Prostate gland (tissue), 2 donors: ENCODE results near the gene CNEP1R1.

Source experiments
- POLR2A ChIP-seq: fragments of 450-650 bp; IDR thresholded peaks from one replicate; pipeline ENCODE4 v1.6.1; 2016; ENCODE audit warnings: antibody characterized with exemption, mild to moderate bottlenecking
- TF ChIP-seq, protein P1 (sequence below), 4 experiments: fragments of 200-600 bp in 2 of 4; fragments of 450-650 bp in 2 of 4; sonication (generic) in 2 of 4; IDR thresholded peaks; 1 replicate in 3 of 4; 2 replicates in 1 of 4; pipeline ENCODE4 v1.5.1; 2016 to 2019; ENCODE audit warnings: antibody characterized with exemption in 4 of 4, mild to moderate bottlenecking in 2 of 4, moderate library complexity in 2 of 4

DNA sequence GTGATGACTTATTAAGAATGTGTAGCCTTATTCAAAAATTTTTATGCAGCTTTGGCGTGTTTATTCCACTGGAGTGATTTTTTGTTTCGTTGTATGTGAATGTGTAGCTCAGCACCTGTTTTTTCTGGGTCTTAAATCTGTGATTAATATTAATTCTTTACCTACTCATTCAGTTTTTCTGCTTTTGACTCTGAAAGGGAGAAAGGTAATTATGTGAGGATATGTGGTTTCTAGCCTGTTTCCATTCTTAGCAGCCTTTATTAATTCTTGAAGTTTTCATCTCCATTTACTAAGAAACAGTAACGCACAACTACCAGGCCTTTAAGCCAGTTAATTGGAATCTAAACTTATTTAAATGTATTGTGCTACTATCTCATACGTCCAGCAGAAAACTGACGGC, 47.7 kb downstream of the CNEP1R1 start:
- TF ChIP-seq, protein P1, sequence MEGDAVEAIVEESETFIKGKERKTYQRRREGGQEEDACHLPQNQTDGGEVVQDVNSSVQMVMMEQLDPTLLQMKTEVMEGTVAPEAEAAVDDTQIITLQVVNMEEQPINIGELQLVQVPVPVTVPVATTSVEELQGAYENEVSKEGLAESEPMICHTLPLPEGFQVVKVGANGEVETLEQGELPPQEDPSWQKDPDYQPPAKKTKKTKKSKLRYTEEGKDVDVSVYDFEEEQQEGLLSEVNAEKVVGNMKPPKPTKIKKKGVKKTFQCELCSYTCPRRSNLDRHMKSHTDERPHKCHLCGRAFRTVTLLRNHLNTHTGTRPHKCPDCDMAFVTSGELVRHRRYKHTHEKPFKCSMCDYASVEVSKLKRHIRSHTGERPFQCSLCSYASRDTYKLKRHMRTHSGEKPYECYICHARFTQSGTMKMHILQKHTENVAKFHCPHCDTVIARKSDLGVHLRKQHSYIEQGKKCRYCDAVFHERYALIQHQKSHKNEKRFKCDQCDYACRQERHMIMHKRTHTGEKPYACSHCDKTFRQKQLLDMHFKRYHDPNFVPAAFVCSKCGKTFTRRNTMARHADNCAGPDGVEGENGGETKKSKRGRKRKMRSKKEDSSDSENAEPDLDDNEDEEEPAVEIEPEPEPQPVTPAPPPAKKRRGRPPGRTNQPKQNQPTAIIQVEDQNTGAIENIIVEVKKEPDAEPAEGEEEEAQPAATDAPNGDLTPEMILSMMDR (IDR thresholded peaks at IDR 0.05) = no peak
- TF ChIP-seq POLR2A = no peak
